GM12878 (cell line): ENCODE results near the gene METTL1. TPM values are rescaled to one million over a fixed set of nuclear protein-coding genes. Genes with fewer than 3 reads are reported as not detected.
A peak's percentile ranks its signal among the peaks of the same experiment; 100 is the strongest.

Experiments
- ATAC-seq: fragments of 200-7000 bp; cut with Tn5 transposase; 3 replicates; pipeline ENCODE4 v1.9.1; 2020; ENCODE audit warnings: mild to moderate bottlenecking, moderate library complexity
- BruUV-seq: library from RNA; stranded (reverse); fragments of 400-500 nt; replicated peaks from 2 replicates; lab custom pipeline; 2021; lab: Mats Ljungman, UMichigan
- CTCF ChIA-PET: fragments of 300-600 bp; sonication (Branson Sonifier 250); formaldehyde crosslinking; extraction: SDS; loops from one replicate; lab custom pipeline; 2021; ENCODE audit warnings: inconsistent platforms; lab: Yijun Ruan, JAX
- POLR2A ChIA-PET: fragments of 350-600 bp; formaldehyde crosslinking; extraction: SDS; loops from one replicate; lab custom pipeline; 2021; ENCODE audit warnings: inconsistent platforms; lab: Charles Lee
- RAD21 ChIA-PET: fragments of 300-600 bp; sonication (Branson Sonifier 250); formaldehyde crosslinking; loops from one replicate; lab custom pipeline; 2023; ENCODE audit warnings: antibody characterized with exemption; ENCODE audit not compliant: unreplicated experiment; lab: Charles Lee
- SMC1A ChIA-PET: fragments of 300-600 bp; sonication (Branson Sonifier 250); formaldehyde crosslinking; loops from one replicate; lab custom pipeline; 2023; ENCODE audit not compliant: unreplicated experiment, uncharacterized antibody; lab: Charles Lee
- DNase-seq: peaks from one replicate; pipeline ENCODE4 v3.0.0-alpha.2; 2011; ENCODE audit warnings: low read depth, low spot score
- FAIRE-seq: peaks from 3 replicates; lab custom pipeline; 2011; peaks lifted over from hg19 to GRCh38; lab: Jason Lieb, UNC
- H2AFZ ChIP-seq: 2 replicates; pipeline ENCODE4 v1.6.0; 2011; ENCODE audit warnings: low read depth, low read length, control low read depth; ENCODE audit not compliant: control insufficient read depth
- H3K27ac ChIP-seq: 2 replicates; pipeline ENCODE4 v1.5.1; 2011; ENCODE audit warnings: control low read depth; ENCODE audit not compliant: control insufficient read depth, insufficient read depth
- H3K27me3 ChIP-seq, 2 experiments: replicated peaks in 1 of 2; 2 replicates each; pipeline versions ENCODE4 v1.6.0 to v1.6.1; 2011; ENCODE audit warnings: low read length in 1 of 2; ENCODE audit not compliant: control insufficient read depth in 2 of 2, insufficient read depth in 2 of 2
- H3K36me3 ChIP-seq, 2 experiments: 2 replicates each; pipeline ENCODE4 v1.5.1; 2011; ENCODE audit warnings: low read length in 1 of 2; ENCODE audit not compliant: control insufficient read depth in 2 of 2, insufficient read depth in 2 of 2
- H3K4me1 ChIP-seq: 2 replicates; pipeline ENCODE4 v1.6.1; 2011; ENCODE audit warnings: mild to moderate bottlenecking, low read length, moderate library complexity, mixed read lengths; ENCODE audit not compliant: control insufficient read depth, insufficient read depth
- H3K4me2 ChIP-seq: 2 replicates; pipeline ENCODE4 v1.6.0; 2011; ENCODE audit warnings: control low read depth; ENCODE audit not compliant: control insufficient read depth, insufficient read depth
- H3K4me3 ChIP-seq: fragments of 200-600 bp; sonication (generic); 2 replicates; pipeline ENCODE4 v1.5.1; 2016
- H3K79me2 ChIP-seq: 2 replicates; pipeline ENCODE4 v1.6.0; 2011; ENCODE audit warnings: low read length; ENCODE audit not compliant: control insufficient read depth, insufficient read depth
- H3K9ac ChIP-seq: 2 replicates; pipeline ENCODE4 v1.8.0; 2011; ENCODE audit warnings: low read length, control low read depth, mixed read lengths; ENCODE audit not compliant: control insufficient read depth, insufficient read depth
- H3K9me3 ChIP-seq: replicated peaks from 3 replicates; pipeline ENCODE4 v1.5.1; 2011; ENCODE audit warnings: mild to moderate bottlenecking, low read length; ENCODE audit not compliant: control insufficient read depth, insufficient read depth
- H4K20me1 ChIP-seq: 2 replicates; pipeline ENCODE4 v1.6.0; 2011; ENCODE audit not compliant: control insufficient read depth, insufficient read depth
- BHLHE40 ChIP-seq, 2 experiments: fragments of 450-650 bp in 1 of 2; IDR thresholded peaks; 2 replicates each; pipeline ENCODE4 v1.6.1; 2011 to 2017; ENCODE audit warnings: low read depth in 2 of 2, borderline replicate concordance in 1 of 2, improper control_type of control experiment in 1 of 2, low read length in 1 of 2, mild to moderate bottlenecking in 1 of 2
- BRCA1 ChIP-seq: IDR thresholded peaks from 2 replicates; pipeline ENCODE4 v1.6.1; 2011; ENCODE audit warnings: low read depth, low read length, improper control_type of control experiment
- CTCF ChIP-seq, 3 experiments: IDR thresholded peaks in 2 of 3; conservative IDR thresholded peaks in 1 of 3; 2 replicates each; pipeline ENCODE4 v1.5.1; 2011; ENCODE audit warnings: low read depth in 3 of 3, low read length in 3 of 3, mild to moderate bottlenecking in 3 of 3, control low read depth in 2 of 3, moderate library complexity in 2 of 3, inconsistent platforms in 1 of 3, mixed read lengths in 1 of 3; ENCODE audit not compliant: control insufficient read depth in 2 of 3, insufficient read depth in 1 of 3; ENCODE audit errors: extremely low read depth in 1 of 3
- E4F1 ChIP-seq: fragments of 450-650 bp; IDR thresholded peaks from 2 replicates; pipeline ENCODE4 v1.6.1; 2018; ENCODE audit warnings: borderline replicate concordance, mild to moderate bottlenecking; ENCODE audit not compliant: partially characterized antibody
- HDGF ChIP-seq: fragments of 450-650 bp; IDR thresholded peaks from 2 replicates; pipeline ENCODE4 v1.6.1; 2016; ENCODE audit warnings: antibody characterized with exemption
- IKZF1 ChIP-seq: fragments of 450-650 bp; conservative IDR thresholded peaks from 2 replicates; pipeline ENCODE4 v1.6.1; 2017; ENCODE audit warnings: antibody characterized with exemption, mild to moderate bottlenecking
- LARP7 ChIP-seq: fragments of 450-650 bp; IDR thresholded peaks from 2 replicates; pipeline ENCODE4 v1.6.1; 2017; ENCODE audit warnings: mild to moderate bottlenecking
- NFYB ChIP-seq: IDR thresholded peaks from 2 replicates; pipeline ENCODE4 v1.6.1; 2011; ENCODE audit warnings: low read depth, mild to moderate bottlenecking, low read length, improper control_type of control experiment, moderate library complexity; ENCODE audit not compliant: insufficient read depth
- RAD21 ChIP-seq: IDR thresholded peaks from 2 replicates; pipeline ENCODE4 v1.6.1; 2011; ENCODE audit warnings: mild to moderate bottlenecking, low read depth, low read length, moderate library complexity; ENCODE audit not compliant: insufficient read depth
- RELB ChIP-seq: fragments of 450-650 bp; IDR thresholded peaks from 2 replicates; pipeline ENCODE4 v1.6.1; 2017; ENCODE audit warnings: low read depth, mild to moderate bottlenecking, moderate library complexity
- STAT3 ChIP-seq: IDR thresholded peaks from 2 replicates; pipeline ENCODE4 v1.6.1; 2011; ENCODE audit warnings: low read depth, low read length, improper control_type of control experiment
- TARDBP ChIP-seq: IDR thresholded peaks from 2 replicates; pipeline ENCODE4 v1.6.1; 2016; ENCODE audit warnings: borderline replicate concordance
- TBL1XR1 ChIP-seq: IDR thresholded peaks from 2 replicates; pipeline ENCODE4 v1.6.1; 2012; ENCODE audit warnings: low read depth, low read length, improper control_type of control experiment
- YBX1 ChIP-seq: fragments of 450-650 bp; IDR thresholded peaks from 2 replicates; pipeline ENCODE4 v1.6.1; 2016; ENCODE audit warnings: antibody characterized with exemption
- YY1 ChIP-seq: IDR thresholded peaks from 2 replicates; pipeline ENCODE4 v1.6.1; 2011; ENCODE audit warnings: low read depth, mild to moderate bottlenecking, low read length
- WGBS: methylation state at CpG from one replicate; pipeline ENCODE4 v1.1.6; 2016; ENCODE audit warnings: low lambda C conversion rate; ENCODE audit not compliant: insufficient replicate concordance, insufficient coverage; ENCODE audit errors: missing lambda C conversion rate; 5-methylcytosine and 5-hydroxymethylcytosine counted together
- in situ Hi-C: fragments of 300-500 bp; cut with MboI; formaldehyde crosslinking; loops from 9 replicates; pipeline ENCODE4 v1.14.3; 2018; ENCODE audit warnings: mixed read lengths
- intact Hi-C: fragments of 100-400 bp; cut with micrococcal nuclease; formaldehyde crosslinking; loops from one replicate; pipeline ENCODE4 v1.14.2; 2022; ENCODE audit not compliant: unreplicated experiment
- polyA plus RNA-seq, 11 experiments: library from polyadenylated mRNA; depleted of rRNA in 4 of 11; unstranded in 6 of 11; stranded (reverse) in 5 of 11; fragments of >200 nt; fragmentation: Nextera tagmentation in 4 of 11; fragmentation: Illumina TruSeq in 1 of 11; extraction: Ambion mirVana in 4 of 11; extraction: Trizol in 1 of 11; gene quantifications; 1 replicate in 1 of 11; 2 replicates in 10 of 11; pipeline versions ENCODE4 v1.2.1 to v1.2.3, GENCODE V29; 2011 to 2016; ENCODE audit warnings: inconsistent platforms in 2 of 11, missing spikeins in 2 of 11, low read depth in 1 of 11
- total RNA-seq, 4 experiments: library from RNA; depleted of rRNA in 3 of 4; stranded (reverse); fragments of >200 nt in 3 of 4; fragmentation: Illumina TruSeq in 1 of 4; extraction: Trizol in 1 of 4; gene quantifications; 2 replicates each; pipeline versions ENCODE4 v1.2.1 to v1.2.3, GENCODE V29; 2013 to 2021

The METTL1 gene
- total and polyA plus RNA-seq, 10 of the 15 experiments (the other 5 are each of a cell fraction or from before 2014, with no cell fraction given), result 11.3 to 44.3 (median 30.6) TPM

GRCh38 chr12:57756406-57757341 lies 15.2 kb downstream of the METTL1 start:
- Histone ChIP-seq H3K79me2 (peaks cover 5% of the 10 kb centered on the region), H3K4me3 (peak overlapping the region; percentile 85), H3K4me2 (peak overlapping the region; percentile 58), H4K20me1 (no peaks in the 10 kb centered on the region; the same call in 1 of the 2 replicates), H3K27me3 (no peaks in the 10 kb centered on the region), H3K36me3 (peaks cover 0 to 3% of the 10 kb centered on the region in 2 experiments; a peak in 2 of 4 replicates), H3K27ac (no peak overlapping the region), H3K4me1 (peaks cover 20% of the 10 kb centered on the region), H3K9ac (peak overlapping the region; percentile 60), H2AFZ (peak overlapping the region; percentile 61), H3K9me3 (no peaks in the 10 kb centered on the region; the same call in 2 of the 3 replicates)
- DNase-seq (no peak), ATAC-seq (peak; percentile 62), FAIRE-seq (peak; percentile 72)
- no TSS peak for BruUV-seq
- intact Hi-C loops (loop anchor here (1.0 to 10.0 kb wide), 4 partner anchors 16 to 282 kb away; partner anchors contain the start of genes ARHGAP9, EEF1AKMT3 and METTL1), in situ Hi-C loops (no loop called here)
- ChIA-PET POLR2A (interaction anchor here (0.6 to 2.5 kb wide), 10 partner anchors 8 to 184 kb away, joined by 3 to 19 read pairs (median 4); partner anchors contain the start of genes EEF1AKMT3, METTL1 and TSPAN31), SMC1A (interaction anchor here (0.7 to 1.9 kb wide), 13 partner anchors 10 to 149 kb away, joined by 3 to 14 read pairs (median 4); partner anchors contain the start of genes CYP27B1, EEF1AKMT3, METTL1 and TSFM), CTCF (interaction anchor here (0.7 to 4.7 kb wide), 37 partner anchors 8 to 691 kb away, joined by 3 to 62 read pairs (median 5); partner anchors contain the start of genes CYP27B1, EEF1AKMT3, METTL1 and TSFM), RAD21 (interaction anchor here (0.7 to 2.0 kb wide), 9 partner anchors 12 to 185 kb away, joined by 3 to 13 read pairs (median 3); partner anchors contain the start of genes ATP23, EEF1AKMT3, METTL1 and TSPAN31)
- 9% methylated on average over 20 of the region's 22 CpGs for WGBS
- TF ChIP-seq HDGF, result 0 out of 2 replicates have a peak, but pooled peaks have one; percentile 24
- no peak for TF ChIP-seq TARDBP
- TF ChIP-seq YY1, result peak; percentile 90
- TF ChIP-seq YBX1, result no peak
- TF ChIP-seq STAT3, result no peak
- TF ChIP-seq E4F1, result no peak
- TF ChIP-seq BRCA1, result no peak
- TF ChIP-seq LARP7, result 0 out of 2 replicates have a peak, but pooled peaks have one; percentile 35
- TF ChIP-seq RAD21, result 0 out of 2 replicates have a peak, but pooled peaks have one; percentile 26
- TF ChIP-seq CTCF (IDR thresholded peaks at IDR 0.05 in 2 of 3, conservative IDR thresholded peaks at IDR 0.05 in 1 of 3; ENCODE audit: control insufficient read depth in 2 of 3, extremely low read depth in 1 of 3, insufficient read depth in 1 of 3, low read depth in 3 of 3, low read length in 3 of 3), result peak; percentile 75 to 94 (median 86)
- peak; percentile 62 to 66; a peak in 2 of 4 replicates for TF ChIP-seq BHLHE40 (IDR thresholded peaks at IDR 0.05; ENCODE audit: borderline replicate concordance in 1 of 2, low read depth in 2 of 2, low read length in 1 of 2)
- TF ChIP-seq RELB, result no peak
- TF ChIP-seq TBL1XR1, result no peak
- no peak for TF ChIP-seq NFYB
- TF ChIP-seq IKZF1, result 0 out of 2 replicates have a peak, but pooled peaks have one; percentile 24
